Panc1 (cell line): Measurements from ENCODE around the gene FBLN2. TPM values are rescaled to one million over a fixed set of nuclear protein-coding genes. Genes with fewer than 3 reads are reported as not detected.

Source experiments
- ATAC-seq: fragments of 200-7000 bp; cut with Tn5 transposase; 2 replicates; pipeline ENCODE4 v1.9.1; 2020; ENCODE audit warnings: mild to moderate bottlenecking, moderate library complexity
- BruUV-seq: library from RNA; stranded (reverse); fragments of 400-500 nt; replicated peaks from 2 replicates; lab custom pipeline; 2021; lab: Mats Ljungman, UMichigan
- CTCF ChIA-PET: fragments of 300-600 bp; sonication (Branson Sonifier 250); formaldehyde crosslinking; loops from one replicate; lab custom pipeline; 2022; ENCODE audit warnings: antibody characterized with exemption; lab: Charles Lee
- POLR2A ChIA-PET: fragments of 300-600 bp; sonication (Branson Sonifier 250); formaldehyde crosslinking; loops from one replicate; lab custom pipeline; 2022; ENCODE audit warnings: antibody characterized with exemption; lab: Charles Lee
- DNase-seq: peaks from one replicate; pipeline ENCODE4 v3.0.0-alpha.2; 2010; ENCODE audit warnings: low read depth, low spot score
- H3K27ac ChIP-seq: 2 replicates; pipeline ENCODE4 v1.5.1; 2011; ENCODE audit warnings: mild to moderate bottlenecking, low read length, inconsistent platforms
- H3K27me3 ChIP-seq: fragments of 200-500 bp; sonication (Bioruptor generic); 2 replicates; pipeline ENCODE4 v1.6.0; 2014; ENCODE audit warnings: low read length, inconsistent platforms; ENCODE audit not compliant: control insufficient read depth, insufficient read depth
- H3K36me3 ChIP-seq: fragments of 200-500 bp; sonication (Bioruptor generic); 2 replicates; pipeline ENCODE4 v1.5.1; 2014; ENCODE audit warnings: inconsistent platforms, mild to moderate bottlenecking, low read length, moderate library complexity; ENCODE audit not compliant: control insufficient read depth, insufficient read depth
- H3K4me1 ChIP-seq: 2 replicates; pipeline ENCODE4 v1.5.1; 2011; ENCODE audit warnings: inconsistent platforms, mild to moderate bottlenecking, low read length, moderate library complexity; ENCODE audit not compliant: control insufficient read depth, insufficient read depth
- H3K4me3 ChIP-seq, 2 experiments: 2 replicates each; pipeline ENCODE4 v1.5.1; 2011 to 2012; ENCODE audit warnings: low read depth in 2 of 2, low read length in 2 of 2, mild to moderate bottlenecking in 2 of 2, inconsistent platforms in 1 of 2, moderate library complexity in 1 of 2
- H3K9me3 ChIP-seq: fragments of 200-500 bp; sonication (Bioruptor generic); 2 replicates; pipeline ENCODE4 v1.5.1; 2014; ENCODE audit warnings: low read depth, mild to moderate bottlenecking, inconsistent platforms, low read length, moderate library complexity; ENCODE audit not compliant: control insufficient read depth, insufficient read depth
- POLR2AphosphoS5 ChIP-seq: IDR thresholded peaks from 2 replicates; pipeline ENCODE4 v1.6.1; 2012; ENCODE audit warnings: mild to moderate bottlenecking, low read depth, low read length, moderate library complexity
- SIN3A ChIP-seq: IDR thresholded peaks from 2 replicates; pipeline ENCODE4 v1.6.1; 2012; ENCODE audit warnings: low read depth, mild to moderate bottlenecking, low read length, moderate library complexity, borderline replicate concordance; ENCODE audit not compliant: insufficient read depth
- TCF7L2 ChIP-seq: IDR thresholded peaks from 2 replicates; pipeline ENCODE4 v1.6.1; 2011; ENCODE audit warnings: mild to moderate bottlenecking, low read depth, low read length, inconsistent platforms
- in situ Hi-C: cut with HindIII; loops from 2 replicates; pipeline ENCODE4 v1.10.0; 2016; ENCODE audit warnings: low sequenced_read_pairs, low pct_unique_long_range_greater_than_20kb
- intact Hi-C: fragments of 100-400 bp; cut with micrococcal nuclease; formaldehyde crosslinking; loops from one replicate; pipeline ENCODE4 v1.10.0; 2022; ENCODE audit not compliant: unreplicated experiment
- total RNA-seq: library from RNA; stranded (reverse); gene quantifications from one replicate; pipeline ENCODE4 v1.2.1, GENCODE V29; 2021; ENCODE audit not compliant: unreplicated experiment
- TF ChIP-seq, protein P1 (sequence below), 2 experiments: IDR thresholded peaks; 2 replicates each; pipeline ENCODE4 v1.6.1; 2011 to 2012; ENCODE audit warnings: low read depth in 2 of 2, control low read depth in 1 of 2, low read length in 1 of 2, mild to moderate bottlenecking in 1 of 2, moderate library complexity in 1 of 2; ENCODE audit not compliant: insufficient read depth in 1 of 2
- TF ChIP-seq, protein P2 (sequence below): fragments of 450-650 bp; IDR thresholded peaks from 2 replicates; pipeline ENCODE4 v1.5.1; 2017; ENCODE audit warnings: mild to moderate bottlenecking

Gene FBLN2
- total RNA-seq, 1 experiment from 2014 or later, result 0.44 TPM

DNA sequence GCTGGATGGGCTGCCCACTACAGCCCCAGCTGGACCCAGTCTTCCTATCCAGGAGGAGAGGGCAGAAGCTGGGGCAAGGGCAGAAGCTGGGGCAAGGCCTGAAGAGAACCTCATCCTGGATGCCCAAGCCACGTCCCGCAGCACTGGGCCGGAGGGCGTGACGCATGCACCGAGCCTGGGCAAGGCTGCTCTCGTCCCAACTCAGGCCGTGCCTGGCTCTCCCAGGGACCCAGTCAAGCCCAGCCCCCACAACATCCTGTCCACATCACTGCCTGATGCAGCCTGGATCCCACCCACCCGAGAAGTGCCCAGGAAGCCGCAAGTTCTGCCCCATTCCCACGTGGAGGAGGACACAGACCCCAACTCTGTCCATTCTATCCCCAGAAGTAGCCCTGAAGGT, 22.3 kb downstream of the FBLN2 start:
- POLR2A ChIA-PET, result interaction anchor here (0.5 to 0.6 kb wide), 2 partner anchors 10 to 130 kb away, joined by 3 to 7 read pairs; no protein-coding TSS in a partner anchor
- Histone ChIP-seq H3K4me3 (no peak overlapping the region), H3K27ac (no peak overlapping the region), H3K9me3 (no peaks in the 10 kb centered on the region), H3K36me3 (no peaks in the 10 kb centered on the region), H3K27me3 (no peaks in the 10 kb centered on the region), H3K4me1 (no peaks in the 10 kb centered on the region)
- in situ Hi-C loops (no loop called here), intact Hi-C loops (no loop called here)
- CTCF ChIA-PET, result interaction anchor here (0.7 kb wide), 1 partner anchor 23 kb away, joined by 7 read pairs; no protein-coding TSS in a partner anchor
- no TSS peak for BruUV-seq
- no peak for DNase-seq
- TF ChIP-seq, protein P1, sequence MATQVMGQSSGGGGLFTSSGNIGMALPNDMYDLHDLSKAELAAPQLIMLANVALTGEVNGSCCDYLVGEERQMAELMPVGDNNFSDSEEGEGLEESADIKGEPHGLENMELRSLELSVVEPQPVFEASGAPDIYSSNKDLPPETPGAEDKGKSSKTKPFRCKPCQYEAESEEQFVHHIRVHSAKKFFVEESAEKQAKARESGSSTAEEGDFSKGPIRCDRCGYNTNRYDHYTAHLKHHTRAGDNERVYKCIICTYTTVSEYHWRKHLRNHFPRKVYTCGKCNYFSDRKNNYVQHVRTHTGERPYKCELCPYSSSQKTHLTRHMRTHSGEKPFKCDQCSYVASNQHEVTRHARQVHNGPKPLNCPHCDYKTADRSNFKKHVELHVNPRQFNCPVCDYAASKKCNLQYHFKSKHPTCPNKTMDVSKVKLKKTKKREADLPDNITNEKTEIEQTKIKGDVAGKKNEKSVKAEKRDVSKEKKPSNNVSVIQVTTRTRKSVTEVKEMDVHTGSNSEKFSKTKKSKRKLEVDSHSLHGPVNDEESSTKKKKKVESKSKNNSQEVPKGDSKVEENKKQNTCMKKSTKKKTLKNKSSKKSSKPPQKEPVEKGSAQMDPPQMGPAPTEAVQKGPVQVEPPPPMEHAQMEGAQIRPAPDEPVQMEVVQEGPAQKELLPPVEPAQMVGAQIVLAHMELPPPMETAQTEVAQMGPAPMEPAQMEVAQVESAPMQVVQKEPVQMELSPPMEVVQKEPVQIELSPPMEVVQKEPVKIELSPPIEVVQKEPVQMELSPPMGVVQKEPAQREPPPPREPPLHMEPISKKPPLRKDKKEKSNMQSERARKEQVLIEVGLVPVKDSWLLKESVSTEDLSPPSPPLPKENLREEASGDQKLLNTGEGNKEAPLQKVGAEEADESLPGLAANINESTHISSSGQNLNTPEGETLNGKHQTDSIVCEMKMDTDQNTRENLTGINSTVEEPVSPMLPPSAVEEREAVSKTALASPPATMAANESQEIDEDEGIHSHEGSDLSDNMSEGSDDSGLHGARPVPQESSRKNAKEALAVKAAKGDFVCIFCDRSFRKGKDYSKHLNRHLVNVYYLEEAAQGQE (IDR thresholded peaks at IDR 0.05; ENCODE audit: insufficient read depth in 1 of 2, low read depth in 2 of 2, low read length in 1 of 2), result no peak
- TF ChIP-seq POLR2AphosphoS5, result no peak
- ATAC-seq, result no peak

DNA sequence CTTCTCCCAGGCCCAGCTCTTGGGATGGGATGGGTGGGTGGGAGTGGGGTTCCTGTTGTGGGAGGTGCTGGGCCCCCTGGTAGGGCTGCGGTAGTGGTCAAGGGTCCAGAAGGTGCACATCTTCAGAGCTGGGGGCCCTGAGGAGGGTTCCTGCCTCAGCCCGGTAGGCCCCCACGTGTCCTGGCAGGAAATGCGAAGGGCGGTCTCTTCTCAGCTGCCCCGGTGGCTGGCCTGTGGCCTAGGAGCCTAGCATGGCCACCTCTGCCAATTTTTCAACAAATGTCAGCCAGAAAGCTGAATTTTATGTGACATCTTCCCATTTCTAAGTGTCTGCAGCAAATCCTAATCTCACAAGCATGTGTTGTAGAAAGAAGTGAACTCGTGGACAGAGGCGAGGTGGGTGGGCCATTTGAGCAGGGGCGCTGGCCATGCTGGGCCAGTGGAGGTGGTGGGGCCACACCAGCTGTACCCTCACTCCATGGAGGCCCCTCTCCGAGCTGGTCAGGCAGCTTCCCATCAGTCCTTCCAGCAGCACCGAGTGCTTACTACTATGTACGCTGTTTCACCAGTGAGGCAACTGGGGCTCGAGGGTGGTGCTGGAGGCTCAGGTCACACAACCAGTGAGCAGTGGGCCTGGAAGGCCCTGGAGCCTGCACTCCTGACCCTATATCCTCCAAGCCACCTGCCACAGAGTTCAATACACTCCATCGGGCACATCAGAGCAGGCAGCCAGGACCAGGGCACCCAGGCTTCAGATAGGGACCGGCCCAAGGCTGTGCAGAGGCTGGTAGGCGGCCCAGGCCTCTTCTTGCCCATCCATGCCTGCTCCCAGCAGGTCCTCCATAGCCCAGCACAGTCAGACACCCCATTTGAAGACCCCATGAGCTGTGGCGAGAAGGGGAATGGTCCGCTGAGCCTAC, 23.2 kb downstream of the FBLN2 start:
- POLR2A ChIA-PET, result interaction anchor here (0.5 kb wide), 1 partner anchor 11 kb away, joined by 3 read pairs; no protein-coding TSS in a partner anchor
- Histone ChIP-seq H3K4me3 (no peak overlapping the region), H3K27ac (no peak overlapping the region), H3K4me1 (no peaks in the 10 kb centered on the region), H3K27me3 (no peaks in the 10 kb centered on the region), H3K9me3 (no peaks in the 10 kb centered on the region), H3K36me3 (no peaks in the 10 kb centered on the region)
- in situ Hi-C loops (no loop called here), intact Hi-C loops (no loop called here)
- TF ChIP-seq, protein P1 (IDR thresholded peaks at IDR 0.05; ENCODE audit: insufficient read depth in 1 of 2, low read depth in 2 of 2, low read length in 1 of 2), result no peak
- TF ChIP-seq, protein P2, sequence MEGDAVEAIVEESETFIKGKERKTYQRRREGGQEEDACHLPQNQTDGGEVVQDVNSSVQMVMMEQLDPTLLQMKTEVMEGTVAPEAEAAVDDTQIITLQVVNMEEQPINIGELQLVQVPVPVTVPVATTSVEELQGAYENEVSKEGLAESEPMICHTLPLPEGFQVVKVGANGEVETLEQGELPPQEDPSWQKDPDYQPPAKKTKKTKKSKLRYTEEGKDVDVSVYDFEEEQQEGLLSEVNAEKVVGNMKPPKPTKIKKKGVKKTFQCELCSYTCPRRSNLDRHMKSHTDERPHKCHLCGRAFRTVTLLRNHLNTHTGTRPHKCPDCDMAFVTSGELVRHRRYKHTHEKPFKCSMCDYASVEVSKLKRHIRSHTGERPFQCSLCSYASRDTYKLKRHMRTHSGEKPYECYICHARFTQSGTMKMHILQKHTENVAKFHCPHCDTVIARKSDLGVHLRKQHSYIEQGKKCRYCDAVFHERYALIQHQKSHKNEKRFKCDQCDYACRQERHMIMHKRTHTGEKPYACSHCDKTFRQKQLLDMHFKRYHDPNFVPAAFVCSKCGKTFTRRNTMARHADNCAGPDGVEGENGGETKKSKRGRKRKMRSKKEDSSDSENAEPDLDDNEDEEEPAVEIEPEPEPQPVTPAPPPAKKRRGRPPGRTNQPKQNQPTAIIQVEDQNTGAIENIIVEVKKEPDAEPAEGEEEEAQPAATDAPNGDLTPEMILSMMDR, result no peak
- TF ChIP-seq POLR2AphosphoS5 (no peak), TCF7L2 (no peak), SIN3A (no peak)
- CTCF ChIA-PET, result interaction anchor here (0.7 kb wide), 1 partner anchor 24 kb away, joined by 7 read pairs; no protein-coding TSS in a partner anchor
- ATAC-seq (0 out of 2 replicates have a peak, but pooled peaks have one; percentile 22), DNase-seq (no peak)
- BruUV-seq, result no TSS peak
